Spinal cord (tissue), 10 donors: ENCODE measurements around the gene FAHD1. TPM values are rescaled to one million over a fixed set of nuclear protein-coding genes. Genes with fewer than 3 reads are reported as not detected.

Experiments
- DNase-seq, 6 donors: peaks; one replicate each; pipeline versions ENCODE4 v3.0.0 to v3.0.0-alpha.2; 2013 to 2015; ENCODE audit warnings: low spot score in 6 of 6, low read depth in 4 of 6
- H3K27ac ChIP-seq: one replicate; pipeline ENCODE4 v1.5.1; 2013; ENCODE audit warnings: low read depth, low read length, control low read depth
- H3K27me3 ChIP-seq: one replicate; pipeline ENCODE4 v1.6.1; 2013; ENCODE audit warnings: low read length; ENCODE audit not compliant: control insufficient read depth, insufficient read depth
- H3K36me3 ChIP-seq: one replicate; pipeline ENCODE4 v1.6.1; 2013; ENCODE audit warnings: low read length; ENCODE audit not compliant: control insufficient read depth, insufficient read depth
- H3K4me1 ChIP-seq: one replicate; pipeline ENCODE4 v1.6.1; 2013; ENCODE audit warnings: low read length; ENCODE audit not compliant: control insufficient read depth, insufficient read depth
- H3K4me3 ChIP-seq: one replicate; pipeline ENCODE4 v1.5.1; 2013; ENCODE audit warnings: low read depth, low read length, control low read depth
- H3K9me3 ChIP-seq: one replicate; pipeline ENCODE4 v1.6.1; 2013; ENCODE audit warnings: low read length; ENCODE audit not compliant: control insufficient read depth, insufficient read depth
- WGBS: methylation state at CpG from one replicate; pipeline ENCODE4 v1.1.5; 2013; ENCODE audit warnings: missing lambda C conversion rate; ENCODE audit not compliant: insufficient coverage; 5-methylcytosine and 5-hydroxymethylcytosine counted together
- polyA plus RNA-seq, 2 donors: library from polyadenylated mRNA; unstranded; fragments of 120-200 nt; gene quantifications; one replicate each; pipeline ENCODE4 v1.2.1, GENCODE V29; 2013; ENCODE audit not compliant: insufficient read length in 2 of 2
- total RNA-seq, 2 donors: library from RNA; depleted of rRNA in 1 of 2; stranded (reverse); fragments of 120-200 nt in 1 of 2; fragments of >200 nt in 1 of 2; gene quantifications; one replicate each; pipeline versions ENCODE4 v1.2.3 to v1.2.4, GENCODE V29; 2013 to 2014
- donor health status: healthy.

The FAHD1 gene
- total and polyA plus RNA-seq, 4 donors, result 29.8 to 39.0 (median 37.0) TPM

- Histone ChIP-seq H3K9me3 (no peaks in the 10 kb centered on the region), H3K4me3 (no peak overlapping the region), H3K36me3 (peaks cover 69% of the 10 kb centered on the region), H3K4me1 (peaks cover 15% of the 10 kb centered on the region), H3K27me3 (no peaks in the 10 kb centered on the region), H3K27ac (no peak overlapping the region)
- no peak for DNase-seq
- WGBS, result 96% methylated on average over 20 of the region's 24 CpGs
These were observed 5.0 kb upstream of the FAHD1 start for GRCh38 chr16:1821861-1822611.

- Histone ChIP-seq H3K4me3 (no peak overlapping the region), H3K27ac (no peak overlapping the region), H3K4me1 (peaks cover 21% of the 10 kb centered on the region), H3K27me3 (no peaks in the 10 kb centered on the region), H3K9me3 (no peaks in the 10 kb centered on the region), H3K36me3 (peaks cover 62% of the 10 kb centered on the region)
- no peak for DNase-seq
- 94% methylated on average over 14 of the region's 16 CpGs for WGBS
These were observed 4.2 kb upstream of the FAHD1 start for GRCh38 chr16:1822801-1823200.

GRCh38 chr16:1823821-1824220 is 3.2 kb upstream of the FAHD1 start:
- Histone ChIP-seq H3K4me1 (peaks cover 24% of the 10 kb centered on the region), H3K27me3 (no peaks in the 10 kb centered on the region)
- WGBS, result 45% methylated on average over 8 of the region's 9 CpGs

GRCh38 chr16:1825381-1825863 is 1.6 kb upstream of the FAHD1 start:
- Histone ChIP-seq H3K27me3 (no peaks in the 10 kb centered on the region), H3K27ac (no peak overlapping the region), H3K4me1 (peaks cover 30% of the 10 kb centered on the region), H3K9me3 (no peaks in the 10 kb centered on the region), H3K4me3 (peak overlapping the region; percentile 38), H3K36me3 (peaks cover 38% of the 10 kb centered on the region)
- DNase-seq, result no peak
- WGBS, result 82% methylated on average over 14 of the region's 15 CpGs

More at GRCh38 chr16:1823821-1824220, 3.2 kb upstream of the FAHD1 start:
- H3K27ac ChIP-seq, result no peak overlapping the region
- peaks cover 52% of the 10 kb centered on the region for H3K36me3 ChIP-seq
- no peaks in the 10 kb centered on the region for H3K9me3 ChIP-seq
- DNase-seq, result peak in 1 of 6 donors; percentile 19
- H3K4me3 ChIP-seq, result no peak overlapping the region

GRCh38 chr16:1825864-1826690 is 929 bp upstream of the FAHD1 start:
- peak in 2 of 6 donors; percentile 11 to 33 for DNase-seq
- H3K4me1 ChIP-seq, result peaks cover 30% of the 10 kb centered on the region
- no peaks in the 10 kb centered on the region for H3K27me3 ChIP-seq
- peaks cover 35% of the 10 kb centered on the region for H3K36me3 ChIP-seq
- H3K27ac ChIP-seq, result no peak overlapping the region
- H3K9me3 ChIP-seq, result no peaks in the 10 kb centered on the region
- H3K4me3 ChIP-seq, result peak overlapping the region; percentile 38
- 1% methylated on average over 96 of the region's 96 CpGs for WGBS

GRCh38 chr16:1828645-1829410 is 1.8 kb downstream of the FAHD1 start:
- Histone ChIP-seq H3K36me3 (peaks cover 20% of the 10 kb centered on the region), H3K9me3 (no peaks in the 10 kb centered on the region), H3K27me3 (no peaks in the 10 kb centered on the region), H3K4me1 (peaks cover 29% of the 10 kb centered on the region), H3K4me3 (no peak overlapping the region), H3K27ac (no peak overlapping the region)
- DNase-seq, result no peak
- WGBS, result 76% methylated on average over 5 of the region's 11 CpGs

GRCh38 chr16:1830213-1830612 is 3.2 kb downstream of the FAHD1 start:
- no peak overlapping the region for H3K27ac ChIP-seq
- no peaks in the 10 kb centered on the region for H3K27me3 ChIP-seq
- peaks cover 23% of the 10 kb centered on the region for H3K4me1 ChIP-seq
- DNase-seq, result no peak
- no peak overlapping the region for H3K4me3 ChIP-seq
- WGBS, result 94% methylated on average over 2 of the region's 3 CpGs
- H3K9me3 ChIP-seq, result no peaks in the 10 kb centered on the region
- peaks cover 11% of the 10 kb centered on the region for H3K36me3 ChIP-seq

- H3K4me1 ChIP-seq, result peaks cover 16% of the 10 kb centered on the region
These were observed 4.4 kb downstream of the FAHD1 start for GRCh38 chr16:1831186-1832075.

More at GRCh38 chr16:1831186-1832075, 4.4 kb downstream of the FAHD1 start:
- Histone ChIP-seq H3K9me3 (no peaks in the 10 kb centered on the region), H3K27ac (no peak overlapping the region), H3K4me3 (no peak overlapping the region), H3K36me3 (peaks cover 11% of the 10 kb centered on the region), H3K27me3 (no peaks in the 10 kb centered on the region)
- DNase-seq, result no peak
- 80% methylated on average over 11 of the region's 19 CpGs for WGBS
